Measurements from ENCODE around the gene CARNS1.

DNA sequence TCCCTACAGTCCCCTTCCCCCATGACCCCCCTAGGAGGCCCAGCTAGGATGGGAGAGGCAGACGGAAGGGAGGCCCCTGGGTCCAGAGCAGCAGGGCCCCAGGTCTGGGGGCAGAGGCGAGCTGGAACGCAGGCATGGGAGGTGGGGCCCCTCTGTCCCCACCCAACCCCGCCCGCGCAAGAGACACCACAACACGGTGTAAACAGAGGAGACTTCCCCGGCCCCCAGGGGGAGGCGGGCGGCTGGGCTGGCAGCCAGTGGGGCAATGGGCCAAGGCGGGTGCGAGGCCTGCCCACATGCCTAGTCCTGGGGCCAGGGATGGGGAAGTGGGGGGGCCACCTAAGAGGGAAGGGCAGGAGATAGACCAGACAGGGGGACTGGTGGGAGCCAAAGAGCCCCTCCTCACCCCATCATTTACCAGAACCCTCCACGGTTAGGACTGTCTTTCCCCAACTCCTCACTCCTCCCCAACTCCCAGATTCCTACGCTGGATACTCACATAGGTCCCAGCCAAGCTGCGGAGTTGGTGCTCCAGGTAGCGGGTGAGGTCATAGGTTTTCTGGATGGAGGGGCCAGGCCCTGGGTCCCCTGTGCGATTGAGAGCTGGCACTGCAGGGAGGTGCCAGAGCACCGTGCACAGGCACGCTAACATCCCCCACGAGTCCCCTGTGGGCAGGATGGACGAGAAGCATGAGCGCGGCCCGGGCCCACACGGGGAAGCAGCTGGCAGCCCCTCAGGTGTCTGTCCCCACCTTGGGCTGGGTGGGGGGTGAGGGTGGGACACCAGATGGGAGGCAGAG is 48.3 kb upstream of the CARNS1 start:
- TF ChIP-seq SMC3 (conservative IDR thresholded peaks at IDR 0.05; ENCODE audit: poor library complexity) (no peak), RAD21 (conservative IDR thresholded peaks at IDR 0.05) (no peak)

Measured in neural cell (in vitro differentiated cells).